Activated B cell treated with CpG ODN at 0.5 μM for 24 hours (primary cell): ENCODE results near the gene TTLL3. TPM values are rescaled to one million over a fixed set of nuclear protein-coding genes. Genes with fewer than 3 reads are reported as not detected.

Source experiments
- ATAC-seq: fragments of 200-7000 bp; cut with Tn5 transposase; one replicate; pipeline ENCODE4 v1.10.0; 2021; ENCODE audit warnings: low read depth, mild to moderate bottlenecking, moderate library complexity
- CTCF ChIA-PET: fragments of 350-600 bp; sonication (Branson Sonifier 250); formaldehyde crosslinking; loops from one replicate; lab custom pipeline; 2021; ENCODE audit warnings: antibody characterized with exemption; lab: Charles Lee
- POLR2A ChIA-PET: fragments of 350-600 bp; sonication (Branson Sonifier 250); formaldehyde crosslinking; loops from one replicate; lab custom pipeline; 2021; ENCODE audit warnings: antibody characterized with exemption; lab: Charles Lee
- DNase-seq: peaks from one replicate; pipeline ENCODE4 v3.0.0; 2022
- H3K27ac Mint-ChIP-seq: one replicate; pipeline ENCODE4 v1.8.0; 2020; ENCODE audit warnings: mixed read lengths
- H3K27me3 Mint-ChIP-seq: one replicate; pipeline ENCODE4 v1.8.0; 2021; ENCODE audit warnings: mixed read lengths
- H3K36me3 Mint-ChIP-seq: one replicate; pipeline ENCODE4 v1.8.0; 2021; ENCODE audit warnings: low read depth, mixed read lengths
- H3K4me1 Mint-ChIP-seq: one replicate; pipeline ENCODE4 v1.8.0; 2021; ENCODE audit warnings: mixed read lengths
- H3K4me3 Mint-ChIP-seq: one replicate; pipeline ENCODE4 v1.8.0; 2020; ENCODE audit warnings: mild to moderate bottlenecking, mixed read lengths
- H3K9me3 Mint-ChIP-seq: one replicate; pipeline ENCODE4 v1.8.0; 2020; ENCODE audit warnings: mixed read lengths
- intact Hi-C: fragments of 100-400 bp; cut with micrococcal nuclease; formaldehyde crosslinking; loops from one replicate; pipeline ENCODE4 v1.15.1; 2024
- total RNA-seq: library from RNA; stranded (reverse); gene quantifications from 2 replicates; pipeline ENCODE4 v1.2.3, GENCODE V29; 2022
- TF ChIP-seq, protein P1 (sequence below): fragments of 200-600 bp; IDR thresholded peaks from one replicate; pipeline ENCODE4 v1.8.0; 2022; ENCODE audit warnings: antibody characterized with exemption, mild to moderate bottlenecking

The TTLL3 gene
- total RNA-seq, 1 donor from 2014 or later: 61.9 TPM

DNA sequence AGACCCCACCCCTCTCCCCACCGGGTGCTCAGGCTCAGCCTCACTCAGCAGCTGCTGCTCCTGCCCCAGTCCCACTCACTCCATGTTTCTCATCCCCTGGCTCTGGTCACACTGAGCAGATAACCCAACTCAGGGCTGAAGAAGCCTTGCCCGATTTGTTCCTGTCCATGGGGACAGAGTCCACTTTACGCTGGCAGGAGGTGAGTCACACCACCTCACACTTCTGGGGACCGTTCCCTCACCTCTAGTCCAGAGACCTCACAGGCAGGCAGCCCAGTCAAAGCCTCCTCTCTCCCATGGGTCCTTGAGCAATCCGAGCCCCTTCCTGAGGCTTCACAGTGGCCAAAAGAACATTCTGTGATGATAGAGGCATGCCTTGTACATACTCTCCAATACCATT is 68.6 kb downstream of the TTLL3 start:
- ChIA-PET POLR2A (no interaction called here), CTCF (no interaction called here)
- Mint-ChIP-seq H3K27ac (no peak overlapping the region), H3K36me3 (no peaks in the 10 kb centered on the region), H3K27me3 (peaks cover 7% of the 10 kb centered on the region), H3K4me1 (no peaks in the 10 kb centered on the region), H3K4me3 (no peak overlapping the region), H3K9me3 (no peaks in the 10 kb centered on the region)
- no peak for DNase-seq
- TF ChIP-seq, protein P1, sequence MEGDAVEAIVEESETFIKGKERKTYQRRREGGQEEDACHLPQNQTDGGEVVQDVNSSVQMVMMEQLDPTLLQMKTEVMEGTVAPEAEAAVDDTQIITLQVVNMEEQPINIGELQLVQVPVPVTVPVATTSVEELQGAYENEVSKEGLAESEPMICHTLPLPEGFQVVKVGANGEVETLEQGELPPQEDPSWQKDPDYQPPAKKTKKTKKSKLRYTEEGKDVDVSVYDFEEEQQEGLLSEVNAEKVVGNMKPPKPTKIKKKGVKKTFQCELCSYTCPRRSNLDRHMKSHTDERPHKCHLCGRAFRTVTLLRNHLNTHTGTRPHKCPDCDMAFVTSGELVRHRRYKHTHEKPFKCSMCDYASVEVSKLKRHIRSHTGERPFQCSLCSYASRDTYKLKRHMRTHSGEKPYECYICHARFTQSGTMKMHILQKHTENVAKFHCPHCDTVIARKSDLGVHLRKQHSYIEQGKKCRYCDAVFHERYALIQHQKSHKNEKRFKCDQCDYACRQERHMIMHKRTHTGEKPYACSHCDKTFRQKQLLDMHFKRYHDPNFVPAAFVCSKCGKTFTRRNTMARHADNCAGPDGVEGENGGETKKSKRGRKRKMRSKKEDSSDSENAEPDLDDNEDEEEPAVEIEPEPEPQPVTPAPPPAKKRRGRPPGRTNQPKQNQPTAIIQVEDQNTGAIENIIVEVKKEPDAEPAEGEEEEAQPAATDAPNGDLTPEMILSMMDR: no peak
- intact Hi-C loops: no loop called here
- ATAC-seq: no peak

DNA sequence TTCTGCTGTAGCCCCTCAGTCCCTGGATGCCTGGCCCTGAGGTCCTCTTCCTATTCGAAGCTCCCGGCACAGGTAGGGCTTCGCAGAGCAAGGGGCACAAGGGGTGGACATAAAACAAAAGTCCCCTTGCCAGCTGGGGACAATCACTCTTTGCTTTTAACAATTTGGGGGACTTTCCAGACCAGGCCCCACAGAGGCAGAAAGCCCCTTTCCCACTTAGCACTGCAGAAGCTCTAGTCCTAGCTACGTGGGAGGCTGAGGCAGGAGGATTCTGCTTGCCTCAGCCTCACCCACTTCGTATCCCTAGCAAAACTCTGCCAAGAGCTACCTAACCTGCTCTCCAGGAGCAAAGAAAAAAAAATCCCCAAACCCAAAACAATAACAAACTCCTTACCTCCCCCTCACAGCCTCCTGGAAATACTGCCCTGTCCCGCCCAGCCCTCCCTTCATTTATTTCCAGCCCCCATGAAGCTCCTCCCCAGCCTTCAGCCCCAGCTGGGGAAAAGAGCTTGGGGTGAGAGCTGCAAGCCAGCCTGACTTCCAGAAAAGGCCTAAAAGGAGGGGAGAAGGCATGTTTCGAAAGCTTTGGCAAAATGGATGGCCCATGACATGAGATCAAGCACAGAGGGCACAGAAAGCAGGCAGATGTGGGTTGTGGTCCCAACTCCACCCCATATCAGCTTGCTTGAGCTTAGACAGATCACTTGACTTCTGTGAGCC is 69.9 kb downstream of the TTLL3 start, which contains the start of gene CIDEC:
CIDEC (minus strand) TSS at position 424 of the 720 bp plus-strand sequence. CDS start 1,767 bp downstream, outside the sequence.
- Mint-ChIP-seq H3K4me1 (no peaks in the 10 kb centered on the region), H3K27me3 (peaks cover 7% of the 10 kb centered on the region), H3K9me3 (no peaks in the 10 kb centered on the region), H3K4me3 (no peak within 1 kb of the TSS), H3K36me3 (no peaks in the 10 kb centered on the region), H3K27ac (no peak within 1 kb of the TSS)
- ATAC-seq: no peak
- ChIA-PET POLR2A (interaction anchor here (0.6 kb wide), 2 partner anchors 42 to 107 kb away, joined by 3 to 4 read pairs; no protein-coding TSS in a partner anchor), CTCF (interaction anchor here (0.6 kb wide), 1 partner anchor 14 kb away, joined by 3 read pairs; no protein-coding TSS in a partner anchor)
- intact Hi-C loops: no loop called here
- DNase-seq: no peak
- TF ChIP-seq, protein P1: no peak

DNA sequence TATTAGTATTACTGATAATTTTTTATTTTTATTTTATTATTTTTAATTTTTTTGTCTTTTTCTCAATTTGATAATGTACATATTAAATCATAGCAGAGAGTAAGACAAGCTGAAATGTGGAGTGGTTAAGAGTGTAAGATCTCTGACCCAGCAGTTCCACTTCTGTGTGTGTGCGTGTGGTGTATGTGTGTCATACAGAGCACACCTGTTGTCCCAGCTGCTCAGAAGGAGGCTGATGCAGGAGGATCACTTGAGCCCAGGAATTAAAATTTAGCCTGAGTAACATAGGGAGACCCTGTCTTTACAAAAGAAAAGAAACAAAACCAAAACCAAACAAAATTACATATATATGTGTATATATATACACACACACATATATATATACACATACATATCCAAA is 71.4 kb downstream of the TTLL3 start:
- Mint-ChIP-seq H3K4me3 (no peak overlapping the region), H3K27ac (no peak overlapping the region), H3K9me3 (no peaks in the 10 kb centered on the region), H3K4me1 (no peaks in the 10 kb centered on the region), H3K36me3 (no peaks in the 10 kb centered on the region), H3K27me3 (peaks cover 7% of the 10 kb centered on the region)
- CTCF ChIA-PET: interaction anchor here (0.7 kb wide), 1 partner anchor 32 kb away, joined by 3 read pairs; no protein-coding TSS in a partner anchor
- POLR2A ChIA-PET: no interaction called here
- no peak for DNase-seq
- TF ChIP-seq, protein P1: no peak
- intact Hi-C loops: no loop called here
- no peak for ATAC-seq

DNA sequence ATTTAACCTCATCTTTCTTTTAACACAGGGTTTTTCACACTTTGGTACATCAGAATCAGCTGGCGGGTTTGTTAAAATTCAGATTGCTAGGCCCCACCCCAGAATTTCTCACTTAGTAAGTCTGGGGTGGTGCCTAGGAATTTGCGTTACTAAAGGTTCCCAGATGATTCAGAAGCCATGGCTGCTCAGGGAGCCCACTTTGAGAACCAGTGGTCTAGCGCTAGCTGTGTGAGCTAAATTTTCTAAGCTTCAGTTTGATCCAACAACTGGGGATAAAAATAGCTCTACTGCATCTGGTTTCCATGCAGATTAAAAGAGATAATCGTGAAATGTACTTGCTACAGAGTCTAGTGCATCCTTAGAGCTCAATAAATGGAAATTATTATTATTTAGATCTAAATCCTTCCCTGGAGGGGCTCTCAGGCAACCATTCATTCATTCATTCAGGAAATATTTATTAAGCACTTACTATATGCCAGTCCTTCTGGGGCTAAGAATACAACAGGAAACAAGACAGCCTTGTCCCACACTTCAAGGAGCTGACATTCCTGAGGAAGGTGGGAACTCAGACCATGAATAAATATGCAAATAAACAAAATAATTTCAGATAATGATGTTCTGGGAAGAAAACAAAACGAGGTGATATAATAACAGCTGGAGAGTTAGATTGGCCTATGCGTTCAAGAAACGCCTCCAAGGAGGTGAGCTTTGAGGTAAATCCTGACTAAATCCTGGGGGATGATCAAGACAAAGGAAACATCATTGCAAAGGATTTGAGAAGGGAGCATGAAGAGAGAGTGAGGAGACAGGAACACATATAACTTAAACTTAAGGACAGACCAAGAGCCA is 73.9 kb downstream of the TTLL3 start:
- Mint-ChIP-seq H3K4me3 (no peak overlapping the region), H3K4me1 (no peaks in the 10 kb centered on the region), H3K27ac (no peak overlapping the region), H3K27me3 (no peaks in the 10 kb centered on the region), H3K36me3 (no peaks in the 10 kb centered on the region), H3K9me3 (no peaks in the 10 kb centered on the region)
- DNase-seq (no peak), ATAC-seq (no peak)
- ChIA-PET CTCF (interaction anchor here (1.1 kb wide), 1 partner anchor 9 kb away, joined by 3 read pairs; no protein-coding TSS in a partner anchor), POLR2A (interaction anchor here (0.5 kb wide), 1 partner anchor 96 kb away, joined by 4 read pairs; no protein-coding TSS in a partner anchor)
- intact Hi-C loops: no loop called here
- TF ChIP-seq, protein P1: no peak
